Right renal pelvis (tissue), 4 donors: ENCODE results near the gene PROZ. TPM values are rescaled to one million over a fixed set of nuclear protein-coding genes. Genes with fewer than 3 reads are reported as not detected.

Experiments
- polyA plus RNA-seq, 4 donors: library from polyadenylated mRNA; unstranded; fragments of 120-200 nt; gene quantifications; one replicate each; pipeline ENCODE4 v1.2.1, GENCODE V29; 2013; ENCODE audit not compliant: insufficient read length in 4 of 4

The PROZ gene
- polyA plus RNA-seq, 4 donors, result 0.96 to 2.8 (median 2.1) TPM

Other genes with a start within 250 kb of the PROZ start
- gene MCF2L, start 189.4 kb upstream of the PROZ start, polyA plus RNA-seq, result 10 to 100 TPM; 29.4 to 36.8 (median 32.9) TPM
- gene F7, start 52.9 kb upstream of the PROZ start, polyA plus RNA-seq, result 1 to 10 TPM; 2.0 to 4.7 (median 3.1) TPM
- 10 to 100 TPM; 17.8 to 26.6 (median 21.3) TPM for gene F10, start 35.8 kb upstream of the PROZ start, polyA plus RNA-seq
- 10 to 100 TPM; 50.1 to 61.5 (median 56.0) TPM for gene PCID2, start 50.0 kb downstream of the PROZ start, polyA plus RNA-seq
- 10 to 100 TPM; 74.6 to 85.3 (median 82.0) TPM for gene CUL4A, start 51.0 kb downstream of the PROZ start, polyA plus RNA-seq
- 100 to 1,000 TPM; 190 to 196 (median 190) TPM for gene LAMP1, start 138.6 kb downstream of the PROZ start, polyA plus RNA-seq
- gene GRTP1, start 205.5 kb downstream of the PROZ start, polyA plus RNA-seq, result 10 to 100 TPM; 11.5 to 21.7 (median 16.9) TPM